Mononuclear cell (primary cell): ENCODE data around the gene PLAC8. TPM values are rescaled to one million over a fixed set of nuclear protein-coding genes. Genes with fewer than 3 reads are reported as not detected.
"Not testable (repeated sequence)": the region's sequence is repeated elsewhere in the genome, so short reads cannot be mapped to it uniquely, and the experiment has no call there.

Source experiments
- H3K27me3 ChIP-seq: 2 replicates; pipeline ENCODE4 v1.6.0; 2011; ENCODE audit warnings: low read length, control low read depth; ENCODE audit not compliant: insufficient read depth
- H3K4me1 ChIP-seq: 2 replicates; pipeline ENCODE4 v1.5.1; 2011; ENCODE audit warnings: mild to moderate bottlenecking, low read length, control low read depth; ENCODE audit not compliant: insufficient read depth
- H3K4me3 ChIP-seq: 2 replicates; pipeline ENCODE4 v1.5.1; 2011; ENCODE audit warnings: mild to moderate bottlenecking, low read length, moderate library complexity
- H3K9me3 ChIP-seq: 2 replicates; pipeline ENCODE4 v1.5.1; 2011; ENCODE audit warnings: low read depth, mild to moderate bottlenecking, control low read depth, low read length
- total RNA-seq: library from RNA; depleted of rRNA; stranded (reverse); fragments of >200 nt; gene quantifications from one replicate; pipeline ENCODE4 v1.2.3, GENCODE V29; 2012

The PLAC8 gene
- total RNA-seq, 1 donor = 354 TPM

DNA sequence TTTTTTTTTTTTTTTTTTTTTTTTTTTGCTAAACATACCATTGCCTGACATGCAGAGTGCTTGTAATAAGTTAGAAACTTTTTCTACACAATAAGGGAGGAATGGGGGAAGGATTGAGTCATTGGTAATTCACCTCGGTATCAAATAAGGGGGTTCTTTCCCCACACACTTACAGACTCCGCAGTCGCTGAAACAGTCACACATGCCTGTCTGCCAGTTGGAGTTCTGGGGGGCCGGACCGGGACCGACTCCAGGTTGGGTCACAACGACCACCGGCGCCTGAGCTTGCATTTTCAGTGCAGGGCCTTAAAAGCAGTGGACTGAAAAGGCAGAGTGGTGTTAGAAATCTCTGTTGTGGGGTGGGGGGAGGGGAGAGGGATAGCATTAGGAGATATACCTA is 6.9 kb downstream of the PLAC8 start:
- Histone ChIP-seq H3K4me3 (no peak overlapping the region), H3K9me3 (no peaks in the 10 kb centered on the region), H3K27me3 (no peaks in the 10 kb centered on the region), H3K4me1 (peaks cover 60% of the 10 kb centered on the region)

- H3K27me3 ChIP-seq = no peaks in the 10 kb centered on the region
- H3K4me3 ChIP-seq = no peak overlapping the region
- H3K4me1 ChIP-seq = peaks cover 53% of the 10 kb centered on the region
- no peaks in the 10 kb centered on the region for H3K9me3 ChIP-seq
These were observed 9.5 kb downstream of the PLAC8 start for GRCh38 chr4:83104991-83105390.

GRCh38 chr4:83096397-83096796 is 18.1 kb downstream of the PLAC8 start:
- no peaks in the 10 kb centered on the region for H3K9me3 ChIP-seq
- no peaks in the 10 kb centered on the region for H3K27me3 ChIP-seq
- H3K4me3 ChIP-seq = no peak overlapping the region
- H3K4me1 ChIP-seq = peaks cover 26% of the 10 kb centered on the region

DNA sequence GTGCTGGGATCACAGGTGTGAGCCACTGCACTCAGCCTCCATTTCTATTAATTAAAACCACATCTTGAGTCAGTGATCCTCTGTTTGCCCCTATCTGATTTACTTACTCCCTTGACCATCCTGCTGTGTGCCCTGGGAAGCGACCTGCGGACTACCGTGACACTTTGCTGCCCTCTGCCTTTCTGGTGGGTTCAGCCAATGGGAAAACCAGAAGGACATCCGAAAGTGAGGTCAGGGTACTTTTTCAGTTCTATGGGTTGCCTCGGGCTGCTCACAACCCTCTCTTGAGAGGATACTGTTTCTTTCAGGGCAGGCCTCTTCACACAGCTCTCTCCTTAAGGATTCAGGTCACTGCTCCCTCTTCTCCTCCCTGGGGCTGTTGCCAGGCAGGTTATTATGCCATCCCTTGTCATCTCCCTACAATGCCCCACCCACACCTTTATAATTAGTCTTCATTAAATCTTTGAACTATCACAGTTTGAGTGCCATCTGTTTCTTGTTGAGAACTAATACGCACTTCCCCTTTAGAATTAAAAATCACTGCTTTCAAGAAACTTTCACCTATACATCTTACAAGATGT is 21.4 kb downstream of the PLAC8 start:
- peaks cover 10% of the 10 kb centered on the region for H3K4me1 ChIP-seq
- no peaks in the 10 kb centered on the region for H3K27me3 ChIP-seq
- no peaks in the 10 kb centered on the region for H3K9me3 ChIP-seq
- H3K4me3 ChIP-seq = no peak overlapping the region

- peaks cover 12% of the 10 kb centered on the region for H3K4me1 ChIP-seq
- H3K27me3 ChIP-seq = no peaks in the 10 kb centered on the region
- no peaks in the 10 kb centered on the region for H3K9me3 ChIP-seq
These were observed 24.9 kb downstream of the PLAC8 start for GRCh38 chr4:83089410-83090157.

DNA sequence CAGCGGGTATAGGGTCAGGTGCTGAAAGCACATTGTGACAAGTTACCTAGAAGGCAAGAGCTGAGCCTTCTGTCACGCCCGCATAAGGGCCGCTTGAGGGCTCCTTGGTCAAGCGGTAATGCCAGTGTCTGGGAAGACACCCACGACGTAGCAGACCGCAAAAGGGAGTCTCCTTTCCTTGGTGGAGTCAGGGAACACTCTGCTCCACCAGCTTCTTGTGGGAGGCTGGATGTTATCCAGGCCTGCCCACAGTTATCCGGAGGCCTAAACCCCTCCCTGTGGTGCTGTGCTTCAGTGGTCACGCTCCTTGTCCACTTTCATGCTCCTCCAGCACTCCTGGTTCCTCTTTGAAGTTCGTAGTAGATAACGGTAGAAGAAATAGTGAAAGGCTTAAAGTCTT is 29.6 kb downstream of the PLAC8 start:
- not testable (repeated sequence) for H3K27me3 ChIP-seq, H3K9me3 ChIP-seq, H3K4me3 ChIP-seq
- peaks cover 35% of the 10 kb centered on the region for H3K4me1 ChIP-seq

More at GRCh38 chr4:83089410-83090157, 24.9 kb downstream of the PLAC8 start:
- H3K4me3 ChIP-seq = no peak overlapping the region

GRCh38 chr4:83083925-83084475 is 30.5 kb downstream of the PLAC8 start:
- Histone ChIP-seq H3K27me3 (no peaks in the 10 kb centered on the region), H3K4me1 (peaks cover 35% of the 10 kb centered on the region), H3K9me3 (no peaks in the 10 kb centered on the region), H3K4me3 (no peak overlapping the region)

DNA sequence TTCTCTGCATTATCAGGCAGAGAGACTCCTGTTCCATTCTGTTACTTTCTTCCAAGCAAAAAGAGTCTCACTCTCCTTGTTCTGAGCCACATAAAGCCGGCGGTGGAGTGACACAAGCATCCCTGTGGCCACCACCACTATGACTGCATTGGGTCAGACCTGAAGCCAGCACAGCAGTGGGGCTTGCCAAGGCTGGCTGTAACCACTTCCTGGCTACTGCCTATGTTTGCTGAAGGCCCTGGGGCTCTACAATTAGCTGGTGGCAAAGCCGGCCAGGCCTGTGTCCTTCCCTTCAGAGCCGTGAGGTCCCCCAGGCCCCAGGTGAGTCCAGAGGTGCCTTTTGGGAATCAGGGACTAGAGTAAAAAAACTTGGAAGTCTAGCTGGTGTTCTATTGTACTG is 31.8 kb downstream of the PLAC8 start:
- no peak overlapping the region for H3K4me3 ChIP-seq
- no peaks in the 10 kb centered on the region for H3K9me3 ChIP-seq
- H3K27me3 ChIP-seq = no peaks in the 10 kb centered on the region
- peaks cover 35% of the 10 kb centered on the region for H3K4me1 ChIP-seq

DNA sequence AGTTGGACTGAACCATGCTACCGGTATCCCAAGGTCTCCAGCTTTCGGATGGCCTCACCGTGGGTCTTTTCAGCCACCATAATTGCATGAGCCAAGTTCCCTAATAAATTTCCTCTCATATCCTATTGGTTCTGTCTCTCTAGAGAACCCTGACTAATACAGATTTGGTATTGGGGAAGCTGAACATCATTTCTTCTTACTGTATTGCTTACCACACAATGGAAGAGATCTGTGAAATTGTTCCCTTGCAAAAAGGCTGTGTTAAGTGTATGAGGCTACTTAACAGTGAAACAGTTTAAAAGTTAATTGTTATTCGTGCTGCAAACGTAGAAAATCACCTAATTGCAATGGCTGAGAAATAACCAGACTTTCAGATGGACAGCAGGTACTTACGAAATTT is 34.0 kb downstream of the PLAC8 start:
- H3K4me1 ChIP-seq = peaks cover 32% of the 10 kb centered on the region
- H3K9me3 ChIP-seq = no peaks in the 10 kb centered on the region
- H3K4me3 ChIP-seq = no peak overlapping the region
- no peaks in the 10 kb centered on the region for H3K27me3 ChIP-seq

DNA sequence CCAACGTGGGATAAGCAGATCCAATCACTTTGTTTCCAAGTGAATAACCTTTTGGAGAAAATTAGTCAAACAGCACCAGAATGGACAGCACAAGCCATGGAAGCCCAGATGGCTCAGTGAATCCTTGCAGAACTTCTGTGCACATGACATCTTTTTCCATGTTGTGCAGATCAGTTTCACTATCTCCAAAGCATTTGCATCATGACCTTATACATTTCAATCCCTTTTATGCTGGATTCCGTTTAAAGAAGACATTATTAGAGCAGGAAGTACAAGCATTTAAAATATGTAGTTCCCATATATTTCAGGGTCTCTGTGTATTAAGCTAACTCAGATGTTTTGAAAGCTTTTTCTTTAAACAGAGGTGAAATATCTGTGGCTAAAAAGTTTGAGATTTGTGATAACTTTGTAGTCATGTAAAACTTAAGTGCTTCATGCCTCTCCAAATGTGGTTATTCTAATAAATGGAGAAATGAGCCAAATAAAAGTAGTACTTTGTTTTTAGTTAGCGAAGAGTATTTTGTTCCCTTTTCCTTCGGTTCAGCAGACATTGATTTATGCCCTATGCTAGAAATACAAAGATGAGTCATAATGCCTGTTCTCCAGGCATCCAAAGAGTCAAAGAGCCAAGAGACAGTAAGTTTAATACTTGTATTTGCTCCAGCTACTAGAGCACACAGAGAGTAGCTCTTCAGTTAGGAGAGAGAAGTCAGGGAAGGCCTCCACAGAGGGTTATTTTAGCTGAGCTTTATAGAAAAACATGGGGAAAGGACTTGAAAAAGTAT is 39.0 kb downstream of the PLAC8 start:
- H3K27me3 ChIP-seq = no peaks in the 10 kb centered on the region
- no peaks in the 10 kb centered on the region for H3K9me3 ChIP-seq
- peaks cover 11% of the 10 kb centered on the region for H3K4me1 ChIP-seq
- no peak overlapping the region for H3K4me3 ChIP-seq

GRCh38 chr4:83074783-83075182 is 39.7 kb downstream of the PLAC8 start:
- H3K4me3 ChIP-seq, H3K9me3 ChIP-seq, H3K27me3 ChIP-seq: not testable (repeated sequence)
- H3K4me1 ChIP-seq = peaks cover 11% of the 10 kb centered on the region

DNA sequence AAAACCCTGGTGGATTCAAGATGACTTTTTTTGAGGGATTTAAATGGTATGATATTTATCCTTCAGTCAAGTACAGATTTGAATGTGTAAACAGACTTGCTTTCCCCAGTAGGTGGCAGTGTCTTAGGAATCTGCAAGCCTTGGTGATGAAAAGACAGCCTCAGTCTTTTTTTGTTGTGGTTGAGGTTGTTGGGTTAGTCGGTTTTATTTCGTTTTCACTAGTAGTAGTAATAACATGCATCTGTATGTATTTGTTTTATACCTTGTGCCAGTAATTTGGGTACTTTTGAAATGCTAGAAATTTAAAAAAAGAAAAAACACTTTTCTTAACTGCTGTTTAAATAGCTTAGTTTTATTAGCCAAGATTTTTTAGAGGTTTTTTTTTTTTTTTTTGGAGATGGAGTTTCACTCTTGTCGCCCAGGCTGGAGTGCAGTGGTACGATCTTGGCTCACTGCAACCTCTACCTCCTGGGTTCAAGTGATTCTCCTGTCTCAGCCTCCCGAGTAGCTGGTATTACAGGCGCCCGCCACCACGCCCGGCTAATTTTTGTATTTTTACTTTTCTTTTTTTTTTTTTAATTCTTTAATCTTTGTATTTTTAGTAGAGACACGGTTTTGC is 40.3 kb downstream of the PLAC8 start:
- Histone ChIP-seq H3K9me3 (no peaks in the 10 kb centered on the region), H3K4me3 (no peak overlapping the region), H3K4me1 (peaks cover 11% of the 10 kb centered on the region)

GRCh38 chr4:83071116-83071515 is 43.4 kb downstream of the PLAC8 start:
- H3K4me1 ChIP-seq = peaks cover 11% of the 10 kb centered on the region
- no peaks in the 10 kb centered on the region for H3K27me3 ChIP-seq
- H3K9me3 ChIP-seq = no peaks in the 10 kb centered on the region
- H3K4me3 ChIP-seq = no peak overlapping the region

More for the DNA sequence above, 40.3 kb downstream of the PLAC8 start:
- no peaks in the 10 kb centered on the region for H3K27me3 ChIP-seq

- Histone ChIP-seq H3K4me3 (no peak overlapping the region), H3K9me3 (no peaks in the 10 kb centered on the region), H3K27me3 (no peaks in the 10 kb centered on the region), H3K4me1 (no peaks in the 10 kb centered on the region)
These were observed 47.4 kb downstream of the PLAC8 start for GRCh38 chr4:83067058-83067639.
